Activated CD4-positive, alpha-beta memory T cell treated with anti-CD3 and anti-CD28 coated beads, Interleukin-2, amount 10 ng/mL, durations not matched to agents 7 days and 5 days (primary cell): Measurements from ENCODE around the gene MPIG6B. TPM values are rescaled to one million over a fixed set of nuclear protein-coding genes. Genes with fewer than 3 reads are reported as not detected.
A peak's percentile ranks its signal among the peaks of the same experiment; 100 is the strongest.

Experiments
- CTCF ChIA-PET: fragments of 350-600 bp; sonication (Branson Sonifier 250); formaldehyde crosslinking; loops from one replicate; lab custom pipeline; 2021; ENCODE audit warnings: antibody characterized with exemption, inconsistent platforms; lab: Charles Lee
- POLR2A ChIA-PET: fragments of 350-600 bp; sonication (Branson Sonifier 250); formaldehyde crosslinking; loops from one replicate; lab custom pipeline; 2021; ENCODE audit warnings: antibody characterized with exemption; lab: Charles Lee
- DNase-seq: peaks from one replicate; pipeline ENCODE4 v3.0.0-alpha.2; 2020
- H3K27ac Mint-ChIP-seq: one replicate; pipeline ENCODE4 v1.8.0; 2021; ENCODE audit warnings: mild to moderate bottlenecking, mixed read lengths
- H3K27me3 Mint-ChIP-seq: one replicate; pipeline ENCODE4 v1.8.0; 2021; ENCODE audit warnings: mixed read lengths
- H3K36me3 Mint-ChIP-seq: one replicate; pipeline ENCODE4 v1.8.0; 2021; ENCODE audit warnings: low read depth, mixed read lengths
- H3K4me1 Mint-ChIP-seq: one replicate; pipeline ENCODE4 v1.8.0; 2021; ENCODE audit warnings: mixed read lengths
- H3K4me3 Mint-ChIP-seq: one replicate; pipeline ENCODE4 v1.8.0; 2021; ENCODE audit warnings: mild to moderate bottlenecking, mixed read lengths
- H3K9me3 Mint-ChIP-seq: one replicate; pipeline ENCODE4 v1.8.0; 2021; ENCODE audit warnings: mixed read lengths
- total RNA-seq, 2 experiments: library from RNA; stranded (reverse); gene quantifications; one replicate each; pipeline ENCODE4 v1.2.3, GENCODE V29; 2021

MPIG6B gene
- total RNA-seq, 2 experiments from 2014 or later: not detected

DNA sequence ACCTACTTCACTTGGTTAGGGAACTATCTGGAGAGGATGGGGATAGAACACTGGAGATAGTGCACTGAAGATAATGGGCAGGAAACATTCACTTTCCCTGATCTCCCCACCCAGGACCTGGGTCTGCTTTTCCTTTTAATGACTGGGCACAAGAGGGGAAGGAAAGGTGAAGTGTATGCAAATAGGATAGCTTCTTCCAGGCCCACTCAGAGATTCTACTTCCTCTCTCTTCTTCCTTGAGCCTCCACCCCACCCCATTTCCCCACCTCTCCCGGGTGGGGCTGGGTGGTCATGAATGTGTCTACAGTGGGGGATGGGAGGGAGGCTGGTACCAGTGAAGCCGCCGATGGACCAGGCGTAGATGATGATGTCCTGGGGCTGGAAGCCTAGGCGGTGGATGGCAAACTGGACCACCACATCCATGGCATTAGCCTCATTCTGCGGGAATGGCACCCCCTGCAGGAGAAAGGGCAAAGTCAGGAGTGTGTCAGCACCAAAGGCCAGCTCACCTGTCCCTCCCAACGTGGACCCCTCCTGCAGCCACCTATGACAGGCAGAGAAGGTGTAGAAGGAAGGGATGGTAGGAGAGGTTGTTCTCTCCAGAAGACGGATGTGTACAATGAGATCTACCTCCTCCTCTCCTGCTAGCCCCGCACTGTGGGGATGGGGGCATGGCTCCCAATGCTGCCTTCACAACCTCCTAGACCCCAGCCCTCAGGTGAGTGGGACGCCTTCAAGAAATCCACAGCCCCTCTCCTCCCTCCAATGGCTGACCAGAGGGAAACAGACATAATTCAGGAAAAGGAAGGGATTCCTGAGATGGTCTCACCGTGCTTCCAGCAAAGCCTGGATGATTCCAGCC lies 33.7 kb upstream of the MPIG6B start:
- ChIA-PET CTCF (interaction anchor here (0.6 to 1.6 kb wide), 6 partner anchors 8 to 212 kb away, joined by 3 to 7 read pairs (median 4); partner anchors contain the start of genes CLIC1 and LY6G5C), POLR2A (interaction anchor here (1.0 to 4.1 kb wide), 3 partner anchors 8 to 17 kb away, joined by 4 to 15 read pairs (median 4); partner anchors contain the start of genes ABHD16A and LY6G5C)
- H3K36me3 Mint-ChIP-seq: peaks cover 46% of the 10 kb centered on the region
- no peak overlapping the region for H3K4me3 Mint-ChIP-seq
- DNase-seq: no peak
- peaks cover 3% of the 10 kb centered on the region for H3K4me1 Mint-ChIP-seq
- H3K27ac Mint-ChIP-seq: no peak overlapping the region
- H3K9me3 Mint-ChIP-seq: no peaks in the 10 kb centered on the region
- H3K27me3 Mint-ChIP-seq: no peaks in the 10 kb centered on the region

DNA sequence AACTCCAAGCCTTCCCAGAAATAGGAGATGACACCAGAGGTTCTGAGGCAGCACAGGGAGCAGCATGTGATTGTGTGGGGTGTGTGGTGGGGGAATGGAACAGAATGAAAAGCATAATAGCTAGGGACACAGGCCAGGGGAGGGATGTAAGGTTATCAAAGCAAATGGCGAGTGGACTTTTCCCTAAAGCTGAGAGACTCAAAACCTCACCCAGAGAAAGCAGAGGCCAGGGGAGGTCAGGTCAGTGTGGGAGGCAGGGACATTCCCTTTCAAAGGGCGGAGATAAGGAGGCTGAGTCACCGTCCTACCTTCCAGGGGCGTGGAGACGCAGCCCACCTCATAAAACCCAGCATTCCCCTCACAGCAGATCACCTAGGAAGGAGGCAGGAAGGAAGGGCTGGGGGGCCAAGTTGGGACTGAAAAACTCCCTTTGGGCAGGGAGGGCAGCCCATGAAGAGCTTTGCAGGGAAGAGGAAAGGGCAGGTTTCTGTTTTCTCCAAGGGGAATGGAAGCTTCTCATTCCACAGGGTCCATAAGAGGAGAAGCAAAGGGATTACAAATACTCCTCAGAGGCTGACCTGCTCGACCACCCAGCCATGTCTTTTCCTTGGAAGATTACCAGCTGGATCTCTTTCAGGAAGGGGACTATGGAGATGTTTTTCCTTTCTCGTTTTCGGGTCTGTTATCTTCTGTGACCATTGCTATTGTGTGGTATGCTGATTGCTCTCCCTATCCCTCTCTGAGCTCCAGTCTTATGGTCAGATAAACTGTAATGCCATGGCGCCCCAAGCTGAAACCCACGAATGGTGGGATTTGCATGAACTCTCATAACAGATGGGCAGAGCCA lies 32.7 kb upstream of the MPIG6B start:
- ChIA-PET POLR2A (interaction anchor here (1.0 to 4.1 kb wide), 5 partner anchors 9 to 49 kb away, joined by 3 to 15 read pairs (median 4); partner anchors contain the start of genes ABHD16A, LY6G5C and MSH5), CTCF (interaction anchor here (0.6 to 1.6 kb wide), 6 partner anchors 9 to 211 kb away, joined by 3 to 7 read pairs (median 4); partner anchors contain the start of genes CLIC1 and LY6G5C)
- no peak for DNase-seq
- H3K27me3 Mint-ChIP-seq: no peaks in the 10 kb centered on the region
- no peak overlapping the region for H3K4me3 Mint-ChIP-seq
- H3K36me3 Mint-ChIP-seq: peaks cover 51% of the 10 kb centered on the region
- H3K27ac Mint-ChIP-seq: peak overlapping the region; percentile 9
- H3K9me3 Mint-ChIP-seq: no peaks in the 10 kb centered on the region
- peaks cover 3% of the 10 kb centered on the region for H3K4me1 Mint-ChIP-seq

DNA sequence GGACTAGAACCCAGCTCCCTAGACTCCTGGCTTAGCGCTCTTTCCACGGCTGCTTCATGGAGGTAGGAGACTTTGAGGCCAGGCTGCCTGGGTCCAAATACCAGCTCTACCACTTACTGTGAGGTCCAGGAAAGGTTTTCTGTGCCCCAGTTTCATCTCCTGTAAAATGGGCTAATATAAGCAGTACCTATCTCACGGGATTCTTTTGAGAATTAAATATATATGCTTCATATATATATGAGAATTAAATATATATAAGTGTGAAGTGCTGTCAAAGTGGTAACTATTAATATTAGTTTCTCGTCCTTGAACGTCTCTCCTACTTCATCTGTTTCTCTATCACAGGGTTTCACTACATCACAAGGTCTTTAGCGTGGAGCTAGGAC lies 32.1 kb upstream of the MPIG6B start:
- Mint-ChIP-seq H3K9me3 (no peaks in the 10 kb centered on the region), H3K4me1 (peaks cover 3% of the 10 kb centered on the region), H3K4me3 (no peak overlapping the region), H3K27ac (no peak overlapping the region), H3K36me3 (peaks cover 50% of the 10 kb centered on the region), H3K27me3 (no peaks in the 10 kb centered on the region)
- DNase-seq: no peak
- POLR2A ChIA-PET: interaction anchor here (1.2 to 4.1 kb wide), 4 partner anchors 10 to 49 kb away, joined by 3 to 15 read pairs (median 4); partner anchors contain the start of genes ABHD16A, LY6G5C and MSH5
- CTCF ChIA-PET: interaction anchor here (0.7 to 1.6 kb wide), 2 partner anchors 10 to 46 kb away, joined by 4 to 7 read pairs; partner anchors contain the start of gene LY6G5C

DNA sequence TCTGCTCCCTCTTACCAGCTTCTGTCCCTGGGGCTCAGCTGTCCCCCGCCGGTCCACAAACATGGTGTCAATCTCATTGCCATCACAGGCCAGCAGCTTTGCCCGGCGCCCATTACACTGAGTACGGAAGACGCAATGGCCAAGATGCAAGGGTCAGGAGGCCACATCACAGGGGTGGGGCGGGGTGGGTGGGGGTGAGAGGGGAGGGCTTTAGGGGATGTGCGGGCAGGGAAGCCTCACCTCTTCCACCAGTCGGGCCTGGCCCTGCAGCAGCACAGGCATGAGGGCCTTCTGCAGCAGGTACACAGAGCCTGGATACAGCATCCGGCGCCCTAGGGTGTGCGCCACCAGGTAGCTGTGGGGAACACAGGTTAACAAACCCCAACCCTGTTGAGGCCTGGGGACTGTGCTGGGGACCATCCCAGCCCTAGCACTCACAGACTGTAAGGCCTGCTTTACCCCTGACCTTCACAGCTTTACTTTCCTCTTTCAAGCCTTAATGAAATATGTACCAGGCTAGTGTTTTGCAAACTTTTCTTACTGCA lies 31.5 kb upstream of the MPIG6B start:
- peaks cover 3% of the 10 kb centered on the region for H3K4me1 Mint-ChIP-seq
- no peaks in the 10 kb centered on the region for H3K27me3 Mint-ChIP-seq
- no peak for DNase-seq
- ChIA-PET POLR2A (interaction anchor here (1.1 to 4.1 kb wide), 5 partner anchors 10 to 87 kb away, joined by 3 to 15 read pairs (median 4); partner anchors contain the start of genes ABHD16A and MSH5), CTCF (no interaction called here)
- H3K9me3 Mint-ChIP-seq: no peaks in the 10 kb centered on the region
- H3K27ac Mint-ChIP-seq: no peak overlapping the region
- peaks cover 49% of the 10 kb centered on the region for H3K36me3 Mint-ChIP-seq
- H3K4me3 Mint-ChIP-seq: no peak overlapping the region

- H3K9me3 Mint-ChIP-seq: no peaks in the 10 kb centered on the region
- H3K27ac Mint-ChIP-seq: no peak overlapping the region
- peaks cover 7% of the 10 kb centered on the region for H3K4me1 Mint-ChIP-seq
- CTCF ChIA-PET: no interaction called here
- no peaks in the 10 kb centered on the region for H3K27me3 Mint-ChIP-seq
- no peak overlapping the region for H3K4me3 Mint-ChIP-seq
- no peak for DNase-seq
- H3K36me3 Mint-ChIP-seq: peaks cover 55% of the 10 kb centered on the region
- POLR2A ChIA-PET: interaction anchor here (1.1 to 4.1 kb wide), 4 partner anchors 10 to 86 kb away, joined by 3 to 15 read pairs (median 4); partner anchors contain the start of genes ABHD16A and MSH5
These were observed 30.8 kb upstream of the MPIG6B start for GRCh38 chr6:31692353-31692752.

DNA sequence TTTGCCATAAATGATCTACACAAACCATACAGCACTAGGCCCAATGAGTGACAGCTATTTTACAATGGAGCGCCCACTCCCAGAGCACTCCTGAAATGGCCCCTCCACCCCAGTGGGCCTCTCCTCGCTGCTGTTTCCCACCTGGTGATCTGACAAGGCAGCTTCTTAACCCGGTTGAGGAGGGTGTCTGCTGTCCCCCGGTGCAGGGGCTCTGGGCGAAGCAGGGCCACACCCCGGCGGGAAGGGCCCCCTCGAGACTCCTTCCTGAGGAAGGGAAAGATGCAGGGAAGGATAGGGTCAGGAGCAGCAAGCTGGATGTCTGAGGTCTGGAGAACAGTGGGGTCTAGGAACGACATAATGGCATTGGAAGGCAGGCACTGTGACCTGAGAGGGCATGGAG lies 30.3 kb upstream of the MPIG6B start:
- no peaks in the 10 kb centered on the region for H3K9me3 Mint-ChIP-seq
- H3K4me3 Mint-ChIP-seq: no peak overlapping the region
- H3K27ac Mint-ChIP-seq: no peak overlapping the region
- ChIA-PET CTCF (no interaction called here), POLR2A (interaction anchor here (1.3 to 4.1 kb wide), 2 partner anchors 10 to 11 kb away, joined by 3 to 15 read pairs; partner anchors contain the start of gene ABHD16A)
- peaks cover 54% of the 10 kb centered on the region for H3K36me3 Mint-ChIP-seq
- DNase-seq: no peak
- H3K27me3 Mint-ChIP-seq: no peaks in the 10 kb centered on the region
- peaks cover 12% of the 10 kb centered on the region for H3K4me1 Mint-ChIP-seq

DNA sequence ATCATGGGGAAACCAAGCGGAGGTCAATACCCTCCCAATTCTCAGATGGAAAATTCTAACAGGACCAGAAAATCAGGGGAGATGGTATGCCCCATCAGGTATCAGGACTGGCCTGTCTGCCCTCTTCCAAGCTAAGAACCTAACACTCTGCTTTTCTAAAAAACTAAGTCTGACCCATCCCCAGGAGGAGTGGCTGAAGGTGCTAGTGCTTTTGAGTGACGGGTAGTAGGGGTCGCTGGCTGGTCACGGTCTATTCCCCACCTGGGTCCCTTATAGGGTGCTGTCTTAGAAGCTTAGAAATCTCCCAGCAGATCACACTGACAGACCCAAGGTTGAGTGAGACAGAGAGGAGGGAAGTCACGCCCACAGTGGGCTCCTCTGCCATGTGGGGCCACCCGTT lies 29.6 kb upstream of the MPIG6B start:
- CTCF ChIA-PET: interaction anchor here (0.9 kb wide), 1 partner anchor 12 kb away, joined by 3 read pairs; no protein-coding TSS in a partner anchor
- H3K27me3 Mint-ChIP-seq: no peaks in the 10 kb centered on the region
- H3K27ac Mint-ChIP-seq: no peak overlapping the region
- no peak overlapping the region for H3K4me3 Mint-ChIP-seq
- peaks cover 55% of the 10 kb centered on the region for H3K36me3 Mint-ChIP-seq
- H3K9me3 Mint-ChIP-seq: no peaks in the 10 kb centered on the region
- DNase-seq: no peak
- POLR2A ChIA-PET: interaction anchor here (1.9 kb wide), 2 partner anchors 15 to 45 kb away, joined by 4 to 8 read pairs; no protein-coding TSS in a partner anchor
- peaks cover 15% of the 10 kb centered on the region for H3K4me1 Mint-ChIP-seq

DNA sequence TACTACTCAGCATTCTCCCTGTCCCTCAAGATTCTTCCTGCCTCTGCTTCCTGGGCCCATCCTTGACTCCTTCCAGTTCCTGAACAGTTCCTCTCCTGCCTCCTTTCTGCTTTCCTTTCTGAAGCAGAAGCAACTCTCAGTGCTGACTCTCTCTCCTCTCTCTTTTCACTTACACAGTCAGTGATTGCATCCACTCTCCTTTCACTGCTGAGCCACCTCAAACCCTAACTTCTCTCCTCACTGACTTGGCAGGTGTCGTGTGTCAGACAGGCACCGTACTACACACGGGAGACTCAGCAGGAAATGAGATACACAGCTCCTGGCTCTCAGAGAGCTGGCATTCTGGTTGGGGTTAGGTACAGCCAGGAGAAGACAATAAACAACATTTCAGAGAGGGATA lies 25.6 kb upstream of the MPIG6B start:
- H3K4me3 Mint-ChIP-seq: no peak overlapping the region

GRCh38 chr6:31700740-31701401 lies 22.3 kb upstream of the MPIG6B start:
- Mint-ChIP-seq H3K9me3 (no peaks in the 10 kb centered on the region), H3K27me3 (no peaks in the 10 kb centered on the region), H3K4me1 (peaks cover 43% of the 10 kb centered on the region), H3K27ac (peak overlapping the region; percentile 12), H3K4me3 (peak overlapping the region; percentile 98), H3K36me3 (peaks cover 30% of the 10 kb centered on the region)
- DNase-seq: no peak
- POLR2A ChIA-PET: interaction anchor here (1.2 kb wide), 1 partner anchor 17 kb away, joined by 3 read pairs; no protein-coding TSS in a partner anchor
- CTCF ChIA-PET: interaction anchor here (0.8 kb wide), 1 partner anchor 69 kb away, joined by 3 read pairs; no protein-coding TSS in a partner anchor

More for the DNA sequence above, 25.6 kb upstream of the MPIG6B start:
- ChIA-PET CTCF (interaction anchor here (1.4 kb wide), 1 partner anchor 41 kb away, joined by 5 read pairs; no protein-coding TSS in a partner anchor), POLR2A (interaction anchor here (0.5 kb wide), 1 partner anchor 189 kb away, joined by 3 read pairs; no protein-coding TSS in a partner anchor)
- Mint-ChIP-seq H3K4me1 (peaks cover 35% of the 10 kb centered on the region), H3K36me3 (peaks cover 53% of the 10 kb centered on the region), H3K27ac (peak overlapping the region; percentile 22), H3K27me3 (no peaks in the 10 kb centered on the region), H3K9me3 (no peaks in the 10 kb centered on the region)
- no peak for DNase-seq

DNA sequence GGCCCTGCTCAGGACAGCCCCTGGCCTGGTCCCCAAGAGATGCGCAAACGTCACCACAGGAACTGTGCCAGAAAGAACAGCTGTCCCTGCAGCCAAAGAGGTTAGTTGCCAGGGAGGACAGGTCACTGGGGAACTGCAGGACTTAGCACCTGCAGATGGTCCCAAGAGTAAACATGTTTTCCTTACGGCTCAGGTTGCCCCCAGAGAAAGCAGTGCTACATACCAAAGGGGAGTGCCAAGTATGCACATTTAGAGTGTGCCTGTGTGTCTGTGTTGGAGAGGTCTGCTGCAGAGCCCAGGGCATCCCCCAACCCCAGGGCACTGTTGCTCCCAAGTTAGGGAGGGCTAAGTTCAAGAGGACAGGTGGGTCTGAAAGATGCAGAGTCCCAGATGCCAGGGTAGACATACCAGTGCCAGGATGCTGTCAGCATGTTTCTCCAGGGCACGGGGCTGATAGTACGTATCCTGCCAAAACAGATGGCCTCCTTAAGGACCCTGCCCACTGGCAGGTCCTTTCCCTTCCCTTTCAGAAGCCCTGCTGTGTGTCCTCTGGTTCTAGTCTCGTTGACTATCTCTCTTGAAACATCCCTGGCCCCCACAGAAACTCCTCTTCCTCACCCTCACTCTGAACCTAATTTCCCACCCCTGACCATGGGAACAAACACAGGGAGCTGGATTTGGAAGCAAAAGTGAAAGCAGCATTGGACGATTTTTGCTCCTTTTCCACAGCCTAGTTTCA lies 21.3 kb upstream of the MPIG6B start:
- H3K9me3 Mint-ChIP-seq: no peaks in the 10 kb centered on the region
- no peaks in the 10 kb centered on the region for H3K27me3 Mint-ChIP-seq
- CTCF ChIA-PET: interaction anchor here (0.6 to 2.6 kb wide), 3 partner anchors 37 to 128 kb away, joined by 3 to 18 read pairs (median 4); partner anchors contain the start of gene MSH5
- no peak for DNase-seq
- peak overlapping the region; percentile 95 for H3K27ac Mint-ChIP-seq
- peaks cover 42% of the 10 kb centered on the region for H3K4me1 Mint-ChIP-seq
- peaks cover 25% of the 10 kb centered on the region for H3K36me3 Mint-ChIP-seq
- POLR2A ChIA-PET: interaction anchor here (0.7 to 3.7 kb wide), 13 partner anchors 10 to 196 kb away, joined by 3 to 73 read pairs (median 7); partner anchors contain the start of genes BAG6, C6orf47, CLIC1 and CSNK2B
- H3K4me3 Mint-ChIP-seq: peak overlapping the region; percentile 98
